GM21737 (cell line): ENCODE results near the gene SLC39A8.
"Not testable (repeated sequence)": the region's sequence is repeated elsewhere in the genome, so short reads cannot be mapped to it uniquely, and the experiment has no call there.

Source experiments
- ATAC-seq: cut with Tn5 transposase; IDR thresholded peaks from one replicate; pipeline ENCODE4 v1.9.1; 2021; ENCODE audit warnings: mild to moderate bottlenecking, moderate library complexity; ENCODE audit not compliant: unreplicated experiment

Gene SLC39A8

DNA sequence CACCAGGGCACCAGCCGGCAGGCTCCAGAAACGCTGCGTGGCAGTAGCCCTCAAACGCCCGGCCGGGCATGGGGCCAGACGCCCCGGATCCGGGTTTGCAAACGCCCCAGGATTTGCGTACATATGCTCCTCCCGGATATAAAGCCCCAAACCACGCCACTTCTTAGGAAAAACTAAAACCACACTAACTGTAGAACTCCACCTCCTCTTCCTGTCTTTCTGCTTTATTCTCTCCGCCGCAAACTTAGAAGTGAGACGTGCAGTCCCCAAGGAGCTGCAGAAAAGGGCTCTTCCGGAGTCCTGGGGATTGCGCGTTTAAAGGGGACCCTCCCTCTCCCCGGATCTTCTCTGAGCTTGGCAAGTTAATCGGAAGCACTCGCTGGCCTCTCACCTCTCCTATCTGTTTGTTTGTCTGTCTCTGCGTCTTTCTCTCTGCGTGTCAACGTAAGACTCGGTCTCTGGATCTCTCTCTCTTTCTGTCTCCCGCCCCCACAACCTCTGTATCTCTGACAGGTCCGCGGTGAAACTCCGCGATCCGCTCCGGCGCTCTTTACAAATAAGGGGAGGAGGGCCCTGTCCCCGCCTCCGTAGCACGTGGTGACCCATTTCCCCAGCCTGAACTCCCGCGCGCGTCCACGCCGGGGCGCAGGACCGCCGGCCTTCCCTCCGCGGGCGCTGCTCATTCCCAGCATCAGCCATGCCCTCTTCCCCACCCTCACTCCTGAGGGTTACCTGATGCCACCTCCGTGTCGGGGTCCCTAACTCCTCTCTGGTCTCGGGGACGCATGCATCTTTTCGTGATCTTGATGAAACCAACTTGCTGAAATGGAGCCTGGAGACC is at the start of gene SLC39A8:
Gene SLC39A8 (minus strand): TSS at position 529 of the 841 bp plus-strand sequence. CDS start 820 bp downstream, outside the sequence.
- peak; percentile 82 for ATAC-seq

DNA sequence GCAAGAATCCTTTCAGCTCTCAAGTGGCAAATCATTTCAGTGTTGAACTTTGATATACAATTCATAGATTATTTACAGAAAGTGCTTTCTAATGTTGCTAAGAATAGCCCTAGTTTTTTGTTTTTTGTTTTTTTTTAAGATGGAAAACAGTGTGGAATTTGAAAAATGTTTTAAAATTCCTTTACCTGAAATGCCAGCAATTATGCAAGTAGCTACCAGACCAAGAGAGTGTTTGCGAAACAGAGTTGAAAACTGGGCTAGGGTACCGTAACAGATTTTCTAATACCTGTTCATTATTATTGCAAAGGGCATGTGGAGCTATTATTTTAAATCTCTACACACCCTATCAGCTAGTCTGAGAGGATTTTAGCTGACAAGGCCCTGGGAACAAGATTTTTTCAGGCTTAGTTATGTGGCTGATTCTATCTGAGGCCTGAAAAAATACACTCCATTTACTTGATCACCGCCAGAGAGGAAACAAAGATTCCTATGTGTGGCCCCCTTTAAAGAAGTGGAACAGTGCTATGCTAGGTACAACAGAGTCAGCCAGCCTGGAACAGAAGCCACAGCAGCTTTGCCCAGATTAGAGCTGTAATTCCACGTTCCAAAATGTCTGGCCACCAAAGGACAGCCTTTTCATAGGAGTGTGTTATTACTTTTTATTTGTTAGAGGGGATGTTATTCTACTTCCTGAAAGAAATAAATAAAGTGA is 46.9 kb upstream of the SLC39A8 start:
- no peak for ATAC-seq

DNA sequence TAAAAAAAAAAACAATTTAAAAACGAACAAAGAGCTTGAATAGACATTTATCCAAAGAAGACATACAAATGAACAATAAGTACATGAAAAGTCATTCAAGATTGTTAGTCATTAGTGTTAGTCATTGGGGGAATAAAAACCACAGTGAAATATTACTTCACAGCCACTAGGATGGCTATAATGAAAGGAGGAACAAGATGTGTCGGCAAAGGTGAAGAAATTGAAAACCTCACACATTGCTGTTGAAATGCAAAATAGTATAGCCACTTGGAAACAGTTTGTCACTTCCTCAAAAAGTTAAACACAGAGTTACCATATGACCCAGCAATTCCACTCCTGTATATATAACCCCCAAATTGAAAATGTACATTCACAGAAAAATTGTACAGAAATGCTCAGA is 45.2 kb upstream of the SLC39A8 start:
- ATAC-seq: peak; percentile 70

DNA sequence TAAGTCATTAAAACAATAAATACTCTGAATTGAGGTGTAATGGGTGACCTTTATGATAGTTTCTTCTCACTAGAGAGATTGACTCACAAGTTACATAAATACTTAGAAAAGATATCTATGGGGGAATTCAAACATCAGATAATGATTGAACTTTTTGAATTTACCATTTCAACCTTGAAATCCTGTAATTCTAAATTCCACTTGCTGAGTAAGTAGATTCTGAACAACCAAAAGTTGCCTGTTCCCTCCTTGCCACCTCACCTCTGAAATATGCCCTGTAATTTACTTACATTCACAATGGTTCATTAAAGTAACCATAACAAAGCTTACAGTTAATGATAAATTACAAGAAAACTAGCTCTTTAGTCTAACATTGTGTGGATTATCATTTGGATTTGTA is 43.3 kb upstream of the SLC39A8 start:
- no peak for ATAC-seq

DNA sequence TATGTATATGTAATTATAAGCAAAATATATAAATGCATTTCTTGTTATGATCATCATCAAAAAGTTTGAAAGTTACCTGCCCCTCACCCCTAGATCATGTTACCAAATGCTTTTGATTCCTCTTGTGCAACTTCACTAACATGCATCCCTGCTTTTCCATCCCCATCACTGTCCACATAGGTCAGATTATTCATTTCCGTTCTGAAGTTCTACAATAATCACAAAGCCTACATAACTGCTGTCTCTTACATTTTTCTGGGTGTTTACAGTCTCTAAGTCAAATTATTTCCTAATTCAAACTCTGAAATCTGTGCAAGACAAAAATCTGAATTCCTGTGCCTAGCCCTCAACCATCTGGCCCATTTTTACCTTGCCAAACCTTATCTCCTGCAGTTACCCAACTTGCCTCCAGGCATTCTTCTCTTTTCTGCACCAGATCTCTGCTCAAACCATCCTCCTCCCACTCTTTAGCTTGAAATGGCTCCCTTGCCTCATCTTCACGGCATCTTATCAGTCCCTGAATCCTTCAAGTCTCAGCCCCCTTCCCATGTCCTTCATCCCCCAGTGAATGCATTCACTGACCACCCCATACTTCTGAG is 42.4 kb upstream of the SLC39A8 start:
- no peak for ATAC-seq

DNA sequence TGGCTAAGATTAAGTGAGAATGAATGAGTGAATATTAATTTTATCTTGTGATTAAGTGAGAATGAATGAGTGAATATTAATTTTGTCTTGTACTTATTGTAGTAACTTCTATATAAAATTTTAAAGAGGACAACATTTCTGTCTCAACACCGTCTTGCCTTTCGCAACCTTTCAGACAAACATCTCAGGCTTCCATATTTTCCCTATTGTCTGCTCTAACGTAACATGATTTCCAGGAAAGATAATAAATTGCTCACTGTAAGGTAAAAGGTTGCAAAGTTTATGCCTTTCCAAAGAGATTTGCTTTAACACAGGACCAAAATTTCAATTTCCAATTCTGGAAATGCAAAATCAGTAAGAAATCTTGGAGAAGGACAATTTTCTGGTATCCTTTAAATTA is 41.7 kb upstream of the SLC39A8 start:
- no peak for ATAC-seq

DNA sequence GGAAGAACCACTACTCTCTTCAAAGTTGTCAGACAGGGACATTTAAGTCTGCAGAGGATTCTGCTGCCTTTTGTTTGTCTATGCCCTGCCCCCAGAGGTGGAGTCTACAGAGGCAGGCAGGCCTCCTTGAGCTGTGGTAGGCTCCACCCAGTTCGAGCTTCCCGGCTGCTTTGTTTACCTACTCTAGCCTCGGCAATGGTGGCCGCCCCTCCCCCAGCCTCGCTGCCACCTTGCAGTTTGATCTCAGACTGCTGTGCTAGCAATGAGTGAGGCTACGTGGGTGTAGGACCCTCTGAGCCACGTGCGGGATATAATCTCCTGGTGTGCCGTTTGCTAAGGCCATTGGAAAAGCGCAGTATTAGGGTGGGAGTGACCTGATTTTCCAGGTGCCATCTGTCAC is 35.0 kb upstream of the SLC39A8 start:
- ATAC-seq: not testable (repeated sequence)

DNA sequence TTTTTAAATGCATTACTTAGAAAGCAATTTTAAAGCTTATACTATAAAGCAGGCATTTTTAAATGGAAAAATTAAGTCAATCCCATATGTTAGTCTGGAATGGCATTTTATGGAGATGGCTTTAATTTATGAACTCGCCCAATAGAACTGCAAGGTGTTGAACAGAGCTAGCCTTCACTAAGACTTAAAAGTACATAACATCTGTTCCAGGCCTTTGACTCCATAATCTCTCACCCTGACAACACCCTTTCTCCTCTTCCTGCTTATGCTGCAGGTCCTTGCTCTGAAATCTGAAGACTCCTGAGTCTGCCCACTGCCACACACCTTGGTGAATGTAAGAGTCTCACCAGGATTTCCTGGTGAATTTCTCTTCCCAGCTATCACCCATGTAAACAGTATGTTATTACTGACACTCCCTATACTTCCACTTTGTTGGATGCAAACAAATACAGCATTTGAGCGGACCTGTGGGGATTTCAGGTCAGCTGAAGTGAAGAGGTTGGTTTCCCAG is 17.7 kb upstream of the SLC39A8 start:
- no peak for ATAC-seq

DNA sequence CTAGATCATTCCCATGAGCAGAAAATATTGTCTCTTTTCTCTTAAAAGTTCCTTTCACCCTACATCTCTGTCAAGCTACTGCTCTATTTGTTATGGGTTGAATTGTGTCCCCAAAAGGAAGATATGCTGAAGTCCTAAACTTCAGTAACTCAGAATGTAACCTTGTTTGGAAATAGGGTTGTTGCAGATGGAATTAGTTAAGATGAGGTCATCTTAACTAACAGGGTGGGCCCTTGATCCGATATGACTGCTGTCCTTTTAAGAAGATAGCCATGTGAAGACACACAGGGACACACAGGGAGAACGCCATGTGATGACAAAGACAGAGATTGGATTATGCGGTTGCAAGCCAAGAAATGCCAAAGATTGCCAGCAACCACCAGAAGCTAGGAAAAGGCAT is 12.8 kb upstream of the SLC39A8 start:
- no peak for ATAC-seq

DNA sequence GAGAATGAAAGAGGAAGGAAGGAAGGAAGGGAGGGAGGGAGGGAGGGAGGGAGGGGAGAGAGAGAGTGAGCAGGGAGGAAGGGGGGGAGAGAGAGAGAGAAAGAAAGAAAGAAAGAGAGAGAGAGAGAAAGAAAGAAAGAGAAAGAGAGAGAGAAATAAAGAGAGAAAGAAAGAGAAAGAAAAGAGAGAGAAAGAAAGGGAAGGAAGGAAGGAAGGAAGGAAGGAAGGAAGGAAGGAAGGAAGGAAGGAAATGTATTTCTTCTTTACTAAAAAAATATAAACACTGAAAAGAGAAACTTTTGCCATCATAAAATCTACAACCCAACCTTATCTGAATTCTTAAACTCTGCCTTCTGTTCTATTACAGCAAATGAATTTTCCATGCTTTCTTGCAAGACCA is 12.4 kb upstream of the SLC39A8 start:
- ATAC-seq: not testable (repeated sequence)

DNA sequence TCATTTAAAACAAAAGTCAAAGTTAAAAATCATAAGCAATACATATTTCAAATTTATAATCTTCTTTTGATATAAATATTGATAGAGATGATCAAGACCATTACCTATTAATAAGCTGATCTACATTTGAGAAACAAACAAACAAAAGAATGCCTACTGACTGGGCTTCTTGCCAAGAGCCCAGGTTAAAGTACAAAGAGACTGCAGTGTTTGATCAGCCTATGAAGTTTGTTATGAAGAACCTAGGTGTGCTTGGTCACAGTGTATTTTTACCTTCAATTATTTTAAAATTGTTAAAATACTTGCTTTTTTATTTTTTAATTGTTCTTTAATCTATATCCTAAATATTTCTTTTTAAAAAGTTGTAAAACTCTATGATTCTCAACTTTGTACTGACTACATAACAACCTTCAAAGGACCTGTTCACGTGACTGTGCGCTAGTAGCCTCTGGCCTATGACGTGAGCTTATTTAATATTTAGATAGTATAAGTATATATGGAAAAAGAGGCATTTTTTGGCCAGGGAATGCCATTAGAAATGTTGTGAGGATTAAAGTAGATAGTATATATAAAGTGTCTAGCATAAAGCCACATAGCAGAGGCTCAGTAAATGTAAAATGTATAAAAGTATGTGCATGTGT is 11.4 kb upstream of the SLC39A8 start:
- no peak for ATAC-seq

DNA sequence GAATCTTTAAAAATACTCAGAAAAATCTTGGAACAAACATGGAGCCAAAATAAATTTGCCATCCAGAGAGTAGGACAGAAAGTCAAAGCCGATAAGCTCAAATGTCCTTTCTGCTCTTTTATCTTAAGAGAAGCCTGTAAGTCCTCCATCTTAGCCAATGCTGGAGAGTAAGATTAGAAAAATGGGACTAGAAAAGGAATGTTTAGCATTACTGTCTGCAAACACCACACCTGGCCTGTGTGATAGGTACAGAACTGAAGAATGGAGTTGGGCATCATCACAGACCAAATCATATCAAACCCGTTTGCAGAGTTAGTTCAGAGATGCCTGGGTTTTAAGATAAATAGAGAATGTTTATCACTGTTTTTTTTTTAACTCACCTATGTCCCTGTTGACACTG is 10.5 kb upstream of the SLC39A8 start:
- no peak for ATAC-seq

DNA sequence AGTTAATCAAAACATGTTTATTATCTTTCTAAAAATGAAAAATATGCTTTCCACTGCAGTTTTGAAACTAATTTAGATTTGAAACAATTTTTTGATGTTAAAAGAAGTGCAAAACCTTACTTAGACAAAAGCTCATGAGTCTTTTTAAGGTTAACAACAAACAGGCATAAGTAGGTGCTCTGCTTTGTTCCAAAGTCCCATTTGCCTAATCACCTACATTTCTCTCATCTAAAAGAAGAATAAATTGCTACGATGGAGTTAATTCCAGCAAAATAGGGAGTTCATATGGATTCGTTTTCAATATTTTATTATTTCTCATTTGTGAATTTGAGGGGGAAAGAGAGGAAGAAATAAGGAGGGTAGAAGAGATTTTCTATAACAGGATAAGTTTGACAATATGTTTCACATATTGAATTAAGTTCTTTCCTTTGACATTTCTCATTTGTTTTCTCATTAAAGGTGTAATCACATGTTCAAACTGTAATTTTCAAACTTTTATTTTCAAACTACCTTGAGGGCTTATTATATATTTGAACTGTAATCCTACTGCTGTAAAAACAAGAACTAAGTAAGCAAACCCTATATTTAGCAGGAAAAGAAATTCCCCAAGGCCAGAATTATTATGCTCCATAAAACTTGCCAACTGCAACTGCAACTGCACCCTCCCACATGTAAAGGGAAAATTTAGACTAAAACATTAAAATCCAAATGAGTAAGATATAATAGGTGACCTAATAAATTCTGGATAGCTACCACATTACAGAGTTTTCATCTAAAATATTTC is 9.6 kb upstream of the SLC39A8 start:
- ATAC-seq: no peak

DNA sequence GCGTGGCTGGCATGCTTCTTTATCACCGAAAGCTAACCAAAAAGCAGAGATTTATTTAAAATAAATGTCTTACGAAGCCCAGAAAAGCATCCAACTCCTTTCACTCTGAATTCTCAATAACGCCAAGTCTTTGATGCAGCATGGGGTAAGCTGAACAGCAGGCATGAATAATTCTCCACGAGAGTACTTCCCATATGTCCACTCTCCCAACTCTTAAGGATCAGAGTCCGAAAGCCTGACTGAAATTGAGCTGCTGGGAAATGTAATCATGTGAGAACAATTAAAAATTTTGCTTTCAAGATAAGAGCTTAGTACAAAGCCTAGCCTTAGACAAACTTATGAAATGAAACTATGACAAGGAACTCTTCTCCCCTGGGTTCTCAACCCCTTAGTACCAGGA is 7.5 kb upstream of the SLC39A8 start:
- ATAC-seq: no peak

DNA sequence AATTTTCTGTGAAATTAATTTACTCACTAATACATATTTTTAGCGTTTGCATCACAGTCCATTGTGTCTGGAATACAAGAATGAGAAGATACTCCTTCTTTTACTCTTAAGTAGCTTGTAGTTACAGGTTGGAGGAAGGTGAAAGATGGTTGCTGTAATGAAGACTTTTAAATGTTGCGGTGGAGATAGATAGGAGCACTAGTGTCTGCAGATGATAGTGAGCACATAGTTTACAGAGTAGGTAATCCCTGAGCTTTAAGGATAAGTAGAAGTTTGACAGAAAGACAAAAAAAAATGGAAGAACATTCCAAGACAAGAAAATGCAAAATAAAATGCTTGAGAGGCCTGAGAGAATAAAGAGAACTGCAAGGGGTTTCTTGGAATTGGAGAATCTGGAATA is 5.4 kb upstream of the SLC39A8 start:
- no peak for ATAC-seq

DNA sequence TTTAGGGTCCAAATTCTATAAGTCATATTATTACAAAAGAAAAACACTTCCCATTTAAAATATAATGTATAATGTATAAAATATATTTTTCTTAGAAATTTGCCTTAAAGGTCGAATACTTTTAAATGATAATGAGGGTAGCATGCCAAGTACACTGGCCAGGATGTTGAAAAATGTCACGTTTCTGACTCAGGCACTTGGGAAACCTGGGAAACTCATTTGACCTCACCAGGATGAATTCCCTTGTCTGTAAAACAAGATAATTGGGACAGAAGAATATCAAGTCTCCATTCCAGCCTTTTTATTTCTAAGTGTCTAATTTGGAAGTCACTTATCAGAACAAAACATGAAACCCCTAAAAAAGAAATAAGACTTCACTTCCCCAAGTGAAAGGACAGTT is 3.4 kb upstream of the SLC39A8 start:
- ATAC-seq: no peak

DNA sequence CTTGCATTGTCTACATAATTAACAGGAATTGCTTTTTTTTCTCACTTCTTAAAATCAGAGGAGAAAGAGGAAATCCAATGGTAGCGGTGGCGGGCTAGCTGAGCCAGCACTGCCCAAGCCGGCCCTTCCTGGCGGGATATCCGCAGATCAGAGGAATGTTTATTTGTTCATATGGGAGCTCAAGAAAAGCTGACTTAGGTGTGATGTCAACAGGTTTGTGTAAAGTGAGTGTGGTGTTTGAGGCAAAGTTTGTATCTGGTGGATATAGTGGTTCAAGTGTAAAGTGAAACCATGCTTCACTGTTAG is 466 bp upstream of the SLC39A8 start:
- no peak for ATAC-seq

DNA sequence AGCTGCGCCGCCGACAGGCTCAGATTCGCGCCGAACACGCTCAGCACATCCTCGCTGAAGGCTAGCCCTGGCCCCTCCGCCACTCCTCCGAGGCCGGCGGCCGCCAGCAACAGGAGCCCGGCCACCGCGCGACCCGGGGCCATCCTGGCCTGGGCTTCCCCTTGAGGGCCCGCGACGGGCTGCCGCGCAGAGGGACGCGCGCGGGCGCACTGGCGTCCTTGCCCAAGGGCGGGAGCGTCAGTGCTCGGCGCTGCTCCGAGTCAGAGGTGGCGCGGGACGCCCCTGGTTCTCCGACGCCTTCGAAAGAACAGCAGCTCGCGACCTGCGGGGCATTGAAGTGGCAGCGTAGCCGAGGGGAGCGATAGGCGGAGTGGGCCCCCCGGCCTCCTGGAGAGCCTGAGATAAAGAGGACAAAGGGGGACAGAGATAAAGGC is 745 bp downstream of the SLC39A8 start:
- ATAC-seq: peak; percentile 41

DNA sequence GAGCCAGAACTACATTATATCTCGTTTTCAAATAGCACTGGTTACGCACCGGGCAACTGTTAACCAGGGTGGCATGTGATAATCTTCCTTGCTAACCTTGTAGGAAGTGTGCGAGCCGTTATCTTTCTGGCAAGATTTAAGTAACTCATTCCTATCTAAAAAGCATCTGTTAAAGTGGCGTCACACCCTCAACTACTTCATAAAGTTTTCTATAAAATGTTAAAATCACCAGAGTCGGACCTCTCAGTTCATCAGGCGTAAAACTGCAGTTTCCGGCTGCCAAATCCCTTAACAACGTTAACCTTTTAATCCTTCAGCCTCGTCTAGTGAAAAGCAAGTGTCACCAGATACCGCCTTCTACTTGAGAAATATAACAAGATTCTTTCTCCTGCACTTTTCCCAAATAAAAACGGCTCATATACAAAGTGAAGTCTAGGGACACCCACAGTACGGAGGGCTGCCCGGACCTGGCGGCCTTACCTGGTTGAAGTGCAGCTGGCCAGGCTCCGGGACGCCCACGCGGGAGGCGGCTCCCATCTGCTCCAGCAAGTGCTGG is 1.2 kb downstream of the SLC39A8 start:
- ATAC-seq: peak; percentile 35

DNA sequence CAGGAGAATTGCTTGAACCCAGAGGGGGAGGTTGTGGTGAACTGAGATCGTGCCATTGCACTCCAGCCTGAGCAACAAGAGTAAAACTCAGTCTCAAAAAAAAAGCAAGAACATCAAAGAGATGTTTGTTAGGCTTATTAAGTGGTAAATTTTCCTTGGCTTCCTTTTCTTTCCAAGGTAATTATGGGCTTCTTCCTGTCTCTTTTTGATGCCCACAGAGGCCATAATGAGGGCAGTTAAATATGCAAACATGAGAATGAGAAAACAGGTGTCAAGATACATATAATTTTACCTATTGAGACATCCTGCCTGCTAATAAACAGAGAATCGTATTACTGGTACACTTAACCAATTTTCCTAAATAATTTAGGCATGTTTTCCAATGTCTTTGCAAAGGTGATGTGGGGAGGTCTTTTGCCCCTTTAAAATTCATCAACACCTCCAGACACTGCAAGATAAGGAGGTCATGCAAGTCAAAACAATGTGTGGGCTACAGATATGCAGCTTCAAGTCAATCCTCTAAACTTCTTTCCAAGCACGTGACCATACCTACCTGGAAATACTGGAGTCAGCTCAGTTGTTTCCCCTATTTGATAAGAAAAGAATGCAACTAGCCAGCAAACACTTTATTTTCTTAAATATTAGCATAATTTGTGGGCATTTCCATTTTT is 2.7 kb downstream of the SLC39A8 start:
- ATAC-seq: no peak
